ENCODE data around the gene RTN1. TPM values are rescaled to one million over a fixed set of nuclear protein-coding genes. Genes with fewer than 3 reads are reported as not detected.

Gene RTN1
- total and polyA plus RNA-seq, 2 of the 8 experiments (the other 6 are each of a cell fraction or from before 2014, with no cell fraction given) = 2.8 to 4.9 TPM

GRCh38 chr14:59576332-59577294, 294.0 kb downstream of the RTN1 start, which contains the start of gene CCDC175 (continued):
- TF ChIP-seq POLR2A (IDR thresholded peaks at IDR 0.05; ENCODE audit: control extremely low read depth in 1 of 2, low read depth in 2 of 2, low read length in 2 of 2) (peak in 1 of 2 experiments; percentile 42; a peak in 1 of 3 replicates), ATF3 (IDR thresholded peaks at IDR 0.05; ENCODE audit: insufficient read depth, low read depth, low read length) (no peak), CBX5 (IDR thresholded peaks at IDR 0.05; ENCODE audit: low read depth, low read length) (no peak), CHD2 (IDR thresholded peaks at IDR 0.05; ENCODE audit: low read length) (no peak), ZNF274 (IDR thresholded peaks at IDR 0.05; ENCODE audit: borderline replicate concordance, extremely low read depth, low read length) (no peak), ASH2L (IDR thresholded peaks at IDR 0.05; ENCODE audit: low read length) (peak; percentile 94), TAF1 (IDR thresholded peaks at IDR 0.05; ENCODE audit: low read depth, low read length) (peak; percentile 55; the same call in 1 of the 2 replicates), SIN3A (conservative IDR thresholded peaks at IDR 0.05 in 1 of 2, IDR thresholded peaks at IDR 0.05 in 1 of 2; ENCODE audit: low read depth in 1 of 2, low read length in 2 of 2) (0 out of 4 replicates have a peak, but pooled peaks of 1 of the 2 experiments have one; percentile 42), CTBP2 (IDR thresholded peaks at IDR 0.05; ENCODE audit: borderline replicate concordance, insufficient read depth, insufficient read length, low read length) (no peak), EGR1 (IDR thresholded peaks at IDR 0.05; ENCODE audit: borderline replicate concordance, low read depth, low read length) (no peak), CTCF (IDR thresholded peaks at IDR 0.05; ENCODE audit: control extremely low read depth in 1 of 3, insufficient read depth in 1 of 3, low read depth in 1 of 3, low read length in 3 of 3) (peak; percentile 88 to 99 (median 89)), SP2 (IDR thresholded peaks at IDR 0.05; ENCODE audit: low read length) (no peak), PHF8 (conservative IDR thresholded peaks at IDR 0.05; ENCODE audit: low read depth, low read length) (peak; percentile 63), RXRA (IDR thresholded peaks at IDR 0.05; ENCODE audit: insufficient read depth, low read depth, low read length) (no peak), FOSL1 (IDR thresholded peaks at IDR 0.05; ENCODE audit: insufficient read depth, low read depth, low read length) (no peak), HDAC2 (IDR thresholded peaks at IDR 0.05; ENCODE audit: borderline replicate concordance in 1 of 2, low read depth in 2 of 2, low read length in 2 of 2) (no peak), RAD21 (IDR thresholded peaks at IDR 0.05 in 1 of 2, conservative IDR thresholded peaks at IDR 0.05 in 1 of 2; ENCODE audit: low read depth in 2 of 2, low read length in 2 of 2) (peak; percentile 90 to 91), YY1 (IDR thresholded peaks at IDR 0.05; ENCODE audit: low read depth, low read length) (peak; percentile 90), SP1 (IDR thresholded peaks at IDR 0.05; ENCODE audit: low read depth, low read length) (no peak)

Measured in H1 (cell line).